HL-60 (cell line): Measurements from ENCODE around the gene SLC10A7.

Source experiments
- POLR2AphosphoS5 ChIP-seq: IDR thresholded peaks from 2 replicates; pipeline ENCODE4 v1.6.1; 2012; ENCODE audit warnings: low read depth
- SPI1 ChIP-seq: IDR thresholded peaks from 2 replicates; pipeline ENCODE4 v1.6.1; 2012; ENCODE audit warnings: low read depth, mild to moderate bottlenecking, borderline replicate concordance
- TF ChIP-seq, protein P1 (sequence below): IDR thresholded peaks from one replicate; pipeline ENCODE4 v1.5.1; 2011; ENCODE audit warnings: low read length, control low read depth, inconsistent platforms; ENCODE audit not compliant: insufficient read depth

DNA sequence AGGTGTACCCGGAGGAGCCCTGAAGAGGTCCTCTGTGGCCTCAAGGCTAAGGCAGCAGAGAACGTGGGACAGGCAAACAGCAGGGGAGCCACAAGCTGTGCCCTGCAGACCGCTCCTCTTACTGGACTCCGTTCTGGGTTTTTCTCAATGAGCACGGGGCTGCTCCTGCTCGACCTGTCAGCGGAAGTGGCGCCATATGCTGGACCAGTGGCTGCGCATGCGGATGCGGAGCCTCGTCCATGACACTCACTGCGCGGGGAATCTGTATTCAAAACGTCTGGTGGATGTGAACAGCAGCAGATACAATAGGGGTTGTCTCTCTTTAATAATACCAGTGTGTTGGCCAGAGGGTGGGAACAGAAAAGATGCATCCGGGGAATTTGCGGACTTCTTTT, 277.9 kb downstream of the SLC10A7 start:
- TF ChIP-seq, protein P1, sequence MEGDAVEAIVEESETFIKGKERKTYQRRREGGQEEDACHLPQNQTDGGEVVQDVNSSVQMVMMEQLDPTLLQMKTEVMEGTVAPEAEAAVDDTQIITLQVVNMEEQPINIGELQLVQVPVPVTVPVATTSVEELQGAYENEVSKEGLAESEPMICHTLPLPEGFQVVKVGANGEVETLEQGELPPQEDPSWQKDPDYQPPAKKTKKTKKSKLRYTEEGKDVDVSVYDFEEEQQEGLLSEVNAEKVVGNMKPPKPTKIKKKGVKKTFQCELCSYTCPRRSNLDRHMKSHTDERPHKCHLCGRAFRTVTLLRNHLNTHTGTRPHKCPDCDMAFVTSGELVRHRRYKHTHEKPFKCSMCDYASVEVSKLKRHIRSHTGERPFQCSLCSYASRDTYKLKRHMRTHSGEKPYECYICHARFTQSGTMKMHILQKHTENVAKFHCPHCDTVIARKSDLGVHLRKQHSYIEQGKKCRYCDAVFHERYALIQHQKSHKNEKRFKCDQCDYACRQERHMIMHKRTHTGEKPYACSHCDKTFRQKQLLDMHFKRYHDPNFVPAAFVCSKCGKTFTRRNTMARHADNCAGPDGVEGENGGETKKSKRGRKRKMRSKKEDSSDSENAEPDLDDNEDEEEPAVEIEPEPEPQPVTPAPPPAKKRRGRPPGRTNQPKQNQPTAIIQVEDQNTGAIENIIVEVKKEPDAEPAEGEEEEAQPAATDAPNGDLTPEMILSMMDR = no peak
- TF ChIP-seq POLR2AphosphoS5 (no peak), SPI1 (no peak)
